Bronchial epithelial cell (primary cell): ENCODE data around the gene HDGF. TPM values are rescaled to one million over a fixed set of nuclear protein-coding genes. Genes with fewer than 3 reads are reported as not detected.

Experiments
- DNase-seq: peaks from one replicate; pipeline ENCODE4 v3.0.0-alpha.2; 2010; ENCODE audit warnings: low read depth
- FAIRE-seq: peaks from 2 replicates; lab custom pipeline; 2011; peaks lifted over from hg19 to GRCh38; lab: Jason Lieb, UNC
- H3K27me3 ChIP-seq: 2 replicates; pipeline ENCODE4 v1.5.1; 2011; ENCODE audit warnings: low read length; ENCODE audit not compliant: control insufficient read depth, insufficient read depth
- H3K36me3 ChIP-seq: 2 replicates; pipeline ENCODE4 v1.5.1; 2011; ENCODE audit warnings: low read length; ENCODE audit not compliant: control insufficient read depth, insufficient read depth
- H3K4me3 ChIP-seq: 2 replicates; pipeline ENCODE4 v1.5.1; 2011; ENCODE audit warnings: mild to moderate bottlenecking, low read depth, low read length, control low read depth
- CTCF ChIP-seq: IDR thresholded peaks from 2 replicates; pipeline ENCODE4 v1.5.1; 2011; ENCODE audit warnings: mild to moderate bottlenecking, moderate library complexity, low read length, control low read depth, inconsistent platforms; ENCODE audit not compliant: insufficient read depth, severe bottlenecking
- total RNA-seq: library from RNA; depleted of rRNA; stranded (reverse); fragments of >200 nt; gene quantifications from 2 replicates; pipeline ENCODE4 v1.2.1, GENCODE V29; 2014

The HDGF gene
- total RNA-seq, 1 donor from 2014 or later = 163 TPM

GRCh38 chr1:156703336-156703735 lies 48.1 kb downstream of the HDGF start:
- FAIRE-seq (no peak), DNase-seq (no peak)
- H3K27me3 ChIP-seq = no peaks in the 10 kb centered on the region
- peaks cover 21% of the 10 kb centered on the region for H3K36me3 ChIP-seq
- H3K4me3 ChIP-seq = peak overlapping the region; percentile 60
- no peak for TF ChIP-seq CTCF

- DNase-seq (no peak), FAIRE-seq (no peak)
- no peak for TF ChIP-seq CTCF
- peaks cover 21% of the 10 kb centered on the region for H3K36me3 ChIP-seq
- H3K4me3 ChIP-seq = no peak overlapping the region
- no peaks in the 10 kb centered on the region for H3K27me3 ChIP-seq
Measured at GRCh38 chr1:156700736-156701531, 50.5 kb downstream of the HDGF start.

GRCh38 chr1:156698995-156699394 lies 52.5 kb downstream of the HDGF start:
- Histone ChIP-seq H3K36me3 (peaks cover 21% of the 10 kb centered on the region), H3K27me3 (no peaks in the 10 kb centered on the region), H3K4me3 (no peak overlapping the region)
- TF ChIP-seq CTCF = no peak
- FAIRE-seq (no peak), DNase-seq (no peak)

- FAIRE-seq = no peak
- no peak for TF ChIP-seq CTCF
- Histone ChIP-seq H3K36me3 (peaks cover 19% of the 10 kb centered on the region), H3K4me3 (no peak overlapping the region), H3K27me3 (no peaks in the 10 kb centered on the region)
- no peak for DNase-seq
Measured at GRCh38 chr1:156697481-156697880, 54.0 kb downstream of the HDGF start.

GRCh38 chr1:156696755-156697154 lies 54.7 kb downstream of the HDGF start:
- Histone ChIP-seq H3K36me3 (peaks cover 19% of the 10 kb centered on the region), H3K27me3 (no peaks in the 10 kb centered on the region), H3K4me3 (no peak overlapping the region)
- no peak for FAIRE-seq
- TF ChIP-seq CTCF = no peak
- no peak for DNase-seq

- FAIRE-seq (no peak), DNase-seq (no peak)
- peaks cover 4% of the 10 kb centered on the region for H3K36me3 ChIP-seq
- no peaks in the 10 kb centered on the region for H3K27me3 ChIP-seq
- no peak for TF ChIP-seq CTCF
- H3K4me3 ChIP-seq = no peak overlapping the region
Measured at GRCh38 chr1:156694690-156694962, 56.8 kb downstream of the HDGF start.
